Measurements from ENCODE around the gene PPM1D.

Gene PPM1D

GRCh38 chr17:60562421-60562820 is 37.6 kb upstream of the PPM1D start:
- no peak for TF ChIP-seq CTCF (IDR thresholded peaks at IDR 0.05; ENCODE audit: low read depth, low read length, poor library complexity, severe bottlenecking)
- no peak for TF ChIP-seq EZH2phosphoT487 (IDR thresholded peaks at IDR 0.05; ENCODE audit: borderline replicate concordance, low read length)
- Histone ChIP-seq H3K36me3 (ENCODE audit: control insufficient read depth, low read length) (no peaks in the 10 kb centered on the region), H3K4me2 (ENCODE audit: low read length) (no peak overlapping the region), H3K9me3 (ENCODE audit: control insufficient read depth, insufficient read depth, low read length) (peaks cover 14% of the 10 kb centered on the region; the same call in 1 of the 2 replicates), H3K79me2 (ENCODE audit: control insufficient read depth, low read length) (no peaks in the 10 kb centered on the region), H3K27ac (ENCODE audit: low read depth, low read length) (no peak overlapping the region), H3K9me2 (replicated peaks; ENCODE audit: control insufficient read depth, low read length) (no peaks in the 10 kb centered on the region), H4K20me1 (ENCODE audit: control insufficient read depth, insufficient read depth, low read depth, low read length) (no peaks in the 10 kb centered on the region), H3K27me3 (ENCODE audit: control insufficient read depth, low read length) (no peaks in the 10 kb centered on the region), H3F3A (ENCODE audit: control insufficient read depth, insufficient read depth) (no peaks in the 10 kb centered on the region), H3K4me1 (ENCODE audit: control insufficient read depth, low read length) (no peaks in the 10 kb centered on the region), H3K4me3 (ENCODE audit: low read length) (no peak overlapping the region)

- no peak for TF ChIP-seq CTCF (IDR thresholded peaks at IDR 0.05; ENCODE audit: low read depth, low read length, poor library complexity, severe bottlenecking)
- no peak for TF ChIP-seq EZH2phosphoT487 (IDR thresholded peaks at IDR 0.05; ENCODE audit: borderline replicate concordance, low read length)
These were observed 36.2 kb upstream of the PPM1D start for GRCh38 chr17:60563743-60564142.

GRCh38 chr17:60565233-60565632 is 34.8 kb upstream of the PPM1D start:
- H3K36me3 ChIP-seq (ENCODE audit: control insufficient read depth, low read length): no peaks in the 10 kb centered on the region
- H3K9me3 ChIP-seq (ENCODE audit: control insufficient read depth, insufficient read depth, low read length): no peaks in the 10 kb centered on the region
- no peak overlapping the region for H3K27ac ChIP-seq (ENCODE audit: low read depth, low read length)
- H3K4me1 ChIP-seq (ENCODE audit: control insufficient read depth, low read length): no peaks in the 10 kb centered on the region
- no peaks in the 10 kb centered on the region for H3F3A ChIP-seq (ENCODE audit: control insufficient read depth, insufficient read depth)
- no peaks in the 10 kb centered on the region for H3K79me2 ChIP-seq (ENCODE audit: control insufficient read depth, low read length)
- H3K4me3 ChIP-seq (ENCODE audit: low read length): no peak overlapping the region
- no peaks in the 10 kb centered on the region for H3K27me3 ChIP-seq (ENCODE audit: control insufficient read depth, low read length)
- H3K4me2 ChIP-seq (ENCODE audit: low read length): no peak overlapping the region
- H3K9me2 ChIP-seq (replicated peaks; ENCODE audit: control insufficient read depth, low read length): no peaks in the 10 kb centered on the region
- H4K20me1 ChIP-seq (ENCODE audit: control insufficient read depth, insufficient read depth, low read depth, low read length): no peaks in the 10 kb centered on the region
- TF ChIP-seq CTCF (IDR thresholded peaks at IDR 0.05; ENCODE audit: low read depth, low read length, poor library complexity, severe bottlenecking) (no peak), EZH2phosphoT487 (IDR thresholded peaks at IDR 0.05; ENCODE audit: borderline replicate concordance, low read length) (no peak)

More at GRCh38 chr17:60563743-60564142, 36.2 kb upstream of the PPM1D start:
- no peaks in the 10 kb centered on the region for H3K9me2 ChIP-seq (replicated peaks; ENCODE audit: control insufficient read depth, low read length)
- no peaks in the 10 kb centered on the region for H4K20me1 ChIP-seq (ENCODE audit: control insufficient read depth, insufficient read depth, low read depth, low read length)
- no peaks in the 10 kb centered on the region for H3K27me3 ChIP-seq (ENCODE audit: control insufficient read depth, low read length)
- no peak overlapping the region for H3K4me3 ChIP-seq (ENCODE audit: low read length)
- no peaks in the 10 kb centered on the region for H3K36me3 ChIP-seq (ENCODE audit: control insufficient read depth, low read length)
- H3K4me1 ChIP-seq (ENCODE audit: control insufficient read depth, low read length): no peaks in the 10 kb centered on the region
- no peaks in the 10 kb centered on the region for H3F3A ChIP-seq (ENCODE audit: control insufficient read depth, insufficient read depth)
- H3K4me2 ChIP-seq (ENCODE audit: low read length): no peak overlapping the region
- H3K27ac ChIP-seq (ENCODE audit: low read depth, low read length): no peak overlapping the region
- peaks cover 2% of the 10 kb centered on the region; the same call in 1 of the 2 replicates for H3K9me3 ChIP-seq (ENCODE audit: control insufficient read depth, insufficient read depth, low read length)
- H3K79me2 ChIP-seq (ENCODE audit: control insufficient read depth, low read length): no peaks in the 10 kb centered on the region

All from DOHH2 (cell line).